ENCODE measurements around the gene EDDM13. TPM values are rescaled to one million over a fixed set of nuclear protein-coding genes. Genes with fewer than 3 reads are reported as not detected.

EDDM13 gene
- total RNA-seq, 6 donors from 2014 or later: 0.89 to 1.2 TPM; not detected in 4

- no peaks in the 10 kb centered on the region for H3K4me1 ChIP-seq
- H3K27ac ChIP-seq: no peak overlapping the region
- no peak for ATAC-seq (ENCODE audit: low FRiP score in 2 of 2)
- no peak overlapping the region for H3K4me3 ChIP-seq
- TF ChIP-seq POLR2AphosphoS5 (IDR thresholded peaks at IDR 0.05): no peak
- no peak for TF ChIP-seq POLR2A (IDR thresholded peaks at IDR 0.05)
- no peak for TF ChIP-seq EP300 (IDR thresholded peaks at IDR 0.05)
- TF ChIP-seq CTCF (IDR thresholded peaks at IDR 0.05): no peak
- DNase-seq: no peak
- H3K27me3 ChIP-seq: no peaks in the 10 kb centered on the region
- peaks cover 0 to 19% (median 9%) of the 10 kb centered on the region in 4 donors for H3K36me3 ChIP-seq
- no peaks in the 10 kb centered on the region for H3K9me3 ChIP-seq
- 86 to 92% methylated on average over 6 of the region's 6 CpGs for WGBS, 2 donors
These were observed 19.3 kb downstream of the EDDM13 start for GRCh38 chr19:56291867-56292266.

- Histone ChIP-seq H3K4me3 (no peak overlapping the region), H3K27me3 (no peaks in the 10 kb centered on the region), H3K36me3 (peaks cover 0 to 23% (median 10%) of the 10 kb centered on the region in 4 donors), H3K27ac (no peak overlapping the region), H3K4me1 (no peaks in the 10 kb centered on the region), H3K9me3 (no peaks in the 10 kb centered on the region)
- ATAC-seq (ENCODE audit: low FRiP score in 2 of 2) (no peak), DNase-seq (no peak)
- no peak for TF ChIP-seq POLR2A (IDR thresholded peaks at IDR 0.05)
- TF ChIP-seq CTCF (IDR thresholded peaks at IDR 0.05): no peak
- no peak for TF ChIP-seq POLR2AphosphoS5 (IDR thresholded peaks at IDR 0.05)
- 73 to 76% methylated on average over 4 of the region's 4 CpGs for WGBS, 2 donors
These were observed 22.0 kb downstream of the EDDM13 start for GRCh38 chr19:56294549-56294948.

DNA sequence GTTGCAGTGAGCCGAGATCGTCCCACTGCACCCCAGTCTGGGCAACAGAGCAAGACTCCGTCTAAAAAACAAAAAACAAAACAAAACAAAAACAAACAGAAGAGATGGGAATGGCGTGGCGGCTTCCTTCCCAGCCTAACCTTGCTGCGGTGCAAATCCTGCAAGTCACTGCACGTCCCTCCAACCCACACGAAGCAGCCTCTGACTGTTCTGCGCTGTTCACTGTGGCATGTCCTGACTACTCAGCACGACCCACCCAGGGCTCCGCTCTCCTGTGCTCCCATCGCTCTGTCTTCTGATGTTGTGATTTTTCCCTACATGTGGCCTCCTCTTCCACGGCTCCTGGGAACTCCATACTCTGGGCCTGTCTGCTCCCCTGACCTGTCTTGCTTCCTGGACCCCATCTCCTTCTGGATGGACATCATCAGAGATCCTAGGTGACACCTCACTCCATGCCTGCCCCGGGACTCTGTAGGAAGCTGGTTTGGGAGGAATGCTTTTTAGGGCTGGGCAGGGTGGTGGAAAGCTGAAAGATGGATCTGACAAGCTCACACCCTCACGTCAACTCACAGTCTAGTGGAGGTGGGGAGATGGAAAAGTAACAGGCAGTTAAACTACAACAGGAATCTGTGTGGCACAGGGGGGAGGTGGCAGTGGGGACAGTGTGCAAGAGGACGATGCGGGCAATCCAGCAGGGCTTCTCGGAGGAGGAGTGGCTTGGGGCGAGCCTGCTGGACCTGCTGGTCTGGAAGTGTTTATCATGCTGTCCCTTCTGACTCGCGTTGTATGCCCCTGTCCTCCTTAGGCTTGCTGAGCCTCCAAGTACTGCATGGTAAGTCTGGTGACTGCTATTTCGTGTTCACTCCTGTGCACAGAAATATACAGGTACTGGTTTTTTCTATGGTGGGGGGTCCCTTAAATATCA, 23.2 kb downstream of the EDDM13 start:
- Histone ChIP-seq H3K4me1 (no peaks in the 10 kb centered on the region), H3K27ac (no peak overlapping the region), H3K36me3 (peaks cover 0 to 23% (median 10%) of the 10 kb centered on the region in 4 donors), H3K4me3 (no peak overlapping the region), H3K27me3 (no peaks in the 10 kb centered on the region), H3K9me3 (no peaks in the 10 kb centered on the region)
- ATAC-seq (ENCODE audit: low FRiP score in 2 of 2): no peak
- TF ChIP-seq CTCF (IDR thresholded peaks at IDR 0.05) (no peak), POLR2A (IDR thresholded peaks at IDR 0.05) (no peak), EP300 (IDR thresholded peaks at IDR 0.05) (no peak), POLR2AphosphoS5 (IDR thresholded peaks at IDR 0.05) (no peak)
- no peak for DNase-seq
- WGBS, 2 donors: 93 to 94% methylated on average over 22 of the region's 22 CpGs

DNA sequence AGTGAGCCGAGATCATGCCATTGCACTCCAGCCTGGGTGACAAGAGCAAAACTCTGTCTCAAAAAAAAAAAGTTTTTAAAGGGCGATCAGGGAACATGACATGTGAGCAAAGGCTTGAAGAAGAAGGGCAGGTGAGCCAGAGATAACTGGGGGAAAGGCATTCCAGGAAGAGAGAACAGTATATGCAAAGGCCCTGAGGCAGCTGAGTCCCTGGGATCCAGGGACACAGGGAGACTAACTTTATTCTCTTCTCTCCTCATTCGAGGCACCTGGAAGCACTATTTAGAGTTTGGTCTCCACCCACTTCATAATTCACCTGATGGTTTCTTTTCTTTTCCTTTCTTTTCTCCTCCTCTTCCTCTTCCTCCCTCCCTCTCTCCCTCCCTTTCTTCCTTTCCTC, 24.5 kb downstream of the EDDM13 start:
- ATAC-seq (ENCODE audit: low FRiP score in 2 of 2): no peak
- H3K4me1 ChIP-seq: peaks cover 0 to 11% (median 7%) of the 10 kb centered on the region in 4 donors
- no peaks in the 10 kb centered on the region for H3K27me3 ChIP-seq
- TF ChIP-seq EP300 (IDR thresholded peaks at IDR 0.05) (no peak), POLR2A (IDR thresholded peaks at IDR 0.05) (no peak), POLR2AphosphoS5 (IDR thresholded peaks at IDR 0.05) (no peak), CTCF (IDR thresholded peaks at IDR 0.05) (no peak)
- no peak for DNase-seq
- H3K36me3 ChIP-seq: peaks cover 0 to 23% (median 9%) of the 10 kb centered on the region in 4 donors
- no peak overlapping the region for H3K27ac ChIP-seq
- H3K9me3 ChIP-seq: no peaks in the 10 kb centered on the region
- no peak overlapping the region for H3K4me3 ChIP-seq
- 95 to 96% methylated on average over 3 of the region's 3 CpGs for WGBS, 2 donors
